Measurements from ENCODE around the gene PGLYRP1. TPM values are rescaled to one million over a fixed set of nuclear protein-coding genes. Genes with fewer than 3 reads are reported as not detected.

PGLYRP1 gene
- total RNA-seq, 1 donor from 2014 or later = not detected

GRCh38 chr19:45990113-45990728, 32.6 kb downstream of the PGLYRP1 start:
- no peaks in the 10 kb centered on the region for H3K27me3 ChIP-seq (ENCODE audit: control insufficient read depth, insufficient read depth, low read length)
- TF ChIP-seq, protein P1, sequence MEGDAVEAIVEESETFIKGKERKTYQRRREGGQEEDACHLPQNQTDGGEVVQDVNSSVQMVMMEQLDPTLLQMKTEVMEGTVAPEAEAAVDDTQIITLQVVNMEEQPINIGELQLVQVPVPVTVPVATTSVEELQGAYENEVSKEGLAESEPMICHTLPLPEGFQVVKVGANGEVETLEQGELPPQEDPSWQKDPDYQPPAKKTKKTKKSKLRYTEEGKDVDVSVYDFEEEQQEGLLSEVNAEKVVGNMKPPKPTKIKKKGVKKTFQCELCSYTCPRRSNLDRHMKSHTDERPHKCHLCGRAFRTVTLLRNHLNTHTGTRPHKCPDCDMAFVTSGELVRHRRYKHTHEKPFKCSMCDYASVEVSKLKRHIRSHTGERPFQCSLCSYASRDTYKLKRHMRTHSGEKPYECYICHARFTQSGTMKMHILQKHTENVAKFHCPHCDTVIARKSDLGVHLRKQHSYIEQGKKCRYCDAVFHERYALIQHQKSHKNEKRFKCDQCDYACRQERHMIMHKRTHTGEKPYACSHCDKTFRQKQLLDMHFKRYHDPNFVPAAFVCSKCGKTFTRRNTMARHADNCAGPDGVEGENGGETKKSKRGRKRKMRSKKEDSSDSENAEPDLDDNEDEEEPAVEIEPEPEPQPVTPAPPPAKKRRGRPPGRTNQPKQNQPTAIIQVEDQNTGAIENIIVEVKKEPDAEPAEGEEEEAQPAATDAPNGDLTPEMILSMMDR (IDR thresholded peaks at IDR 0.05; ENCODE audit: insufficient read depth, low read length, severe bottlenecking) = no peak
- no peaks in the 10 kb centered on the region for H3K36me3 ChIP-seq (ENCODE audit: control insufficient read depth, insufficient read depth, low read length)
- DNase-seq (ENCODE audit: low read depth) = no peak
- H3K4me3 ChIP-seq (ENCODE audit: low read depth, low read length) = no peak overlapping the region
- FAIRE-seq = no peak

GRCh38 chr19:45985321-45985720, 37.5 kb downstream of the PGLYRP1 start:
- Histone ChIP-seq H3K4me3 (ENCODE audit: low read depth, low read length) (no peak overlapping the region), H3K27me3 (ENCODE audit: control insufficient read depth, insufficient read depth, low read length) (no peaks in the 10 kb centered on the region), H3K36me3 (ENCODE audit: control insufficient read depth, insufficient read depth, low read length) (no peaks in the 10 kb centered on the region)
- FAIRE-seq (no peak), DNase-seq (ENCODE audit: low read depth) (no peak)
- TF ChIP-seq, protein P1 (IDR thresholded peaks at IDR 0.05; ENCODE audit: insufficient read depth, low read length, severe bottlenecking) = no peak

- H3K27me3 ChIP-seq (ENCODE audit: control insufficient read depth, insufficient read depth, low read length) = no peaks in the 10 kb centered on the region
- FAIRE-seq (peak; percentile 58), DNase-seq (ENCODE audit: low read depth) (no peak)
- TF ChIP-seq, protein P1 (IDR thresholded peaks at IDR 0.05; ENCODE audit: insufficient read depth, low read length, severe bottlenecking) = no peak
- H3K4me3 ChIP-seq (ENCODE audit: low read depth, low read length) = no peak overlapping the region
- H3K36me3 ChIP-seq (ENCODE audit: control insufficient read depth, insufficient read depth, low read length) = no peaks in the 10 kb centered on the region
Measured at GRCh38 chr19:45981350-45981749, 41.5 kb downstream of the PGLYRP1 start.

DNA sequence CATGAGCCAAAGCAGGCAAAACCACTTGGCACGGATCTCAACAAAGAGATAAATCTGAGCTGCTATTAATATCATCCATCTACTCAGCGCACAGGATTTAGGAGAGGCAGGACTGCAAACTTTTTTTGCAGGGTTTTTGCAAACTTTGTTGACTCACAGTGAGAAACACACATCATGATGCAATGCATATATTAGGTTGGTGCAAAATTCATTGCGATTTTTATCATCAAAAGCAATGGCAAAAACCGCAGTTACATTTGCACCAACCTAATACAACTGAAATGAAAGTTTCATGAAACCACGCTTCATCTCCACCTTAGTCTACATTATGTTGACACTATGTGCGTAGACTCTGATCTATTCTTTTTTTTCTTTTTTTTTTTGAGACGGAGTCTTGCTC, 44.7 kb downstream of the PGLYRP1 start:
- no peak for FAIRE-seq
- H3K36me3 ChIP-seq (ENCODE audit: control insufficient read depth, insufficient read depth, low read length) = no peaks in the 10 kb centered on the region
- H3K27me3 ChIP-seq (ENCODE audit: control insufficient read depth, insufficient read depth, low read length) = peaks cover 6% of the 10 kb centered on the region
- no peak overlapping the region for H3K4me3 ChIP-seq (ENCODE audit: low read depth, low read length)
- no peak for DNase-seq (ENCODE audit: low read depth)
- TF ChIP-seq, protein P1 (IDR thresholded peaks at IDR 0.05; ENCODE audit: insufficient read depth, low read length, severe bottlenecking) = no peak

GRCh38 chr19:45976178-45976577, 46.7 kb downstream of the PGLYRP1 start:
- TF ChIP-seq, protein P1 (IDR thresholded peaks at IDR 0.05; ENCODE audit: insufficient read depth, low read length, severe bottlenecking) = no peak
- H3K36me3 ChIP-seq (ENCODE audit: control insufficient read depth, insufficient read depth, low read length) = no peaks in the 10 kb centered on the region
- no peak for FAIRE-seq
- peaks cover 19% of the 10 kb centered on the region for H3K27me3 ChIP-seq (ENCODE audit: control insufficient read depth, insufficient read depth, low read length)
- H3K4me3 ChIP-seq (ENCODE audit: low read depth, low read length) = no peak overlapping the region
- DNase-seq (ENCODE audit: low read depth) = no peak

Data from bronchial epithelial cell (primary cell).